Measurements from ENCODE around the gene TSEN15.

- TF ChIP-seq, protein P1, sequence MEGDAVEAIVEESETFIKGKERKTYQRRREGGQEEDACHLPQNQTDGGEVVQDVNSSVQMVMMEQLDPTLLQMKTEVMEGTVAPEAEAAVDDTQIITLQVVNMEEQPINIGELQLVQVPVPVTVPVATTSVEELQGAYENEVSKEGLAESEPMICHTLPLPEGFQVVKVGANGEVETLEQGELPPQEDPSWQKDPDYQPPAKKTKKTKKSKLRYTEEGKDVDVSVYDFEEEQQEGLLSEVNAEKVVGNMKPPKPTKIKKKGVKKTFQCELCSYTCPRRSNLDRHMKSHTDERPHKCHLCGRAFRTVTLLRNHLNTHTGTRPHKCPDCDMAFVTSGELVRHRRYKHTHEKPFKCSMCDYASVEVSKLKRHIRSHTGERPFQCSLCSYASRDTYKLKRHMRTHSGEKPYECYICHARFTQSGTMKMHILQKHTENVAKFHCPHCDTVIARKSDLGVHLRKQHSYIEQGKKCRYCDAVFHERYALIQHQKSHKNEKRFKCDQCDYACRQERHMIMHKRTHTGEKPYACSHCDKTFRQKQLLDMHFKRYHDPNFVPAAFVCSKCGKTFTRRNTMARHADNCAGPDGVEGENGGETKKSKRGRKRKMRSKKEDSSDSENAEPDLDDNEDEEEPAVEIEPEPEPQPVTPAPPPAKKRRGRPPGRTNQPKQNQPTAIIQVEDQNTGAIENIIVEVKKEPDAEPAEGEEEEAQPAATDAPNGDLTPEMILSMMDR (IDR thresholded peaks at IDR 0.05; ENCODE audit: low read depth, low read length, missing input control), result no peak
- TF ChIP-seq GABPA (IDR thresholded peaks at IDR 0.05 in 1 of 2, conservative IDR thresholded peaks at IDR 0.05 in 1 of 2), result no peak
- TF ChIP-seq, protein P2, sequence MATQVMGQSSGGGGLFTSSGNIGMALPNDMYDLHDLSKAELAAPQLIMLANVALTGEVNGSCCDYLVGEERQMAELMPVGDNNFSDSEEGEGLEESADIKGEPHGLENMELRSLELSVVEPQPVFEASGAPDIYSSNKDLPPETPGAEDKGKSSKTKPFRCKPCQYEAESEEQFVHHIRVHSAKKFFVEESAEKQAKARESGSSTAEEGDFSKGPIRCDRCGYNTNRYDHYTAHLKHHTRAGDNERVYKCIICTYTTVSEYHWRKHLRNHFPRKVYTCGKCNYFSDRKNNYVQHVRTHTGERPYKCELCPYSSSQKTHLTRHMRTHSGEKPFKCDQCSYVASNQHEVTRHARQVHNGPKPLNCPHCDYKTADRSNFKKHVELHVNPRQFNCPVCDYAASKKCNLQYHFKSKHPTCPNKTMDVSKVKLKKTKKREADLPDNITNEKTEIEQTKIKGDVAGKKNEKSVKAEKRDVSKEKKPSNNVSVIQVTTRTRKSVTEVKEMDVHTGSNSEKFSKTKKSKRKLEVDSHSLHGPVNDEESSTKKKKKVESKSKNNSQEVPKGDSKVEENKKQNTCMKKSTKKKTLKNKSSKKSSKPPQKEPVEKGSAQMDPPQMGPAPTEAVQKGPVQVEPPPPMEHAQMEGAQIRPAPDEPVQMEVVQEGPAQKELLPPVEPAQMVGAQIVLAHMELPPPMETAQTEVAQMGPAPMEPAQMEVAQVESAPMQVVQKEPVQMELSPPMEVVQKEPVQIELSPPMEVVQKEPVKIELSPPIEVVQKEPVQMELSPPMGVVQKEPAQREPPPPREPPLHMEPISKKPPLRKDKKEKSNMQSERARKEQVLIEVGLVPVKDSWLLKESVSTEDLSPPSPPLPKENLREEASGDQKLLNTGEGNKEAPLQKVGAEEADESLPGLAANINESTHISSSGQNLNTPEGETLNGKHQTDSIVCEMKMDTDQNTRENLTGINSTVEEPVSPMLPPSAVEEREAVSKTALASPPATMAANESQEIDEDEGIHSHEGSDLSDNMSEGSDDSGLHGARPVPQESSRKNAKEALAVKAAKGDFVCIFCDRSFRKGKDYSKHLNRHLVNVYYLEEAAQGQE (IDR thresholded peaks at IDR 0.05), result no peak
These were observed 1.2 kb downstream of the TSEN15 start for GRCh38 chr1:184052750-184053149.

All from liver (tissue), 3 donors.